CD4-positive, alpha-beta T cell treated with Interleukin-17A for 4 hours (primary cell): ENCODE measurements around the gene CDH2.

Experiments
- DNase-seq: peaks from one replicate; pipeline ENCODE4 v3.0.0-alpha.2; 2020; ENCODE audit warnings: mixed read lengths

The CDH2 gene

DNA sequence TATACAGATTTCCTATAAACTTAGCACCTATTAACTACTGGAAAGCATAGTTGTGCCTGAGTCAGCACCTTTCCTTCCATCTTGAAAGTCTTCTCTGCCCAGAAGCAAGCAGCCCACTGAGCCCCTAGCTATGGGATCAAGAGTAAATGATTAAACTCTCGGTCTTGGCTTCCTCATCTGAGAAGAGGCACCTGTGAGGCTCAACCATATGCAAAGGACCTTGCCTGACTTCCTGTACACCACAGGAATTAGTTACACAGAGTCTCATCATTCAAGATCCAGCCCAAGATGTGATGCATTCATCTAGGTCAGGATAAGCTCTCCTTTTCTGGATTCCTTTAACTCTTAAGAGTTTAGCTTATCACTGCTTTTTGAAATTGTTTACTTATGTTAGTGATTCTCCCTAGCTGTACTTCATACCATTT lies 96.0 kb downstream of the CDH2 start:
- no peak for DNase-seq

DNA sequence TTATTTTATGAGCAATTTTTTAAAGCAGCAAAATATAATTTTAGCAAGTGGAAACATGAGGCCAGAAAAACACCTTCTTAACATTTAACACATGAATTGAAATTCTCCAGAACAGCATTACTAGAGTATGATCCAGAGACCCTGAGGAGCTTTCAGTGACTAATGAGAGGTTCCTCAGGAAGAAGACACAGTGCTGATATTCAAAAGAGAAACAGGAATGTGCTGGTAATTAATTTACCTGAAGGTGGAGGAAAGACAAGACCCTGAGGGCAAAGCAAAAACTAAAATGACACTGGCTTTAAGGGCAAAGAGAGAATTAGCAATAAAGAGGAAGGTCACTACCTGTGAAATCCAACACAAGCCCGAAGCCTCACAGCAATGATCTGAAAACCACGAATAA lies 97.0 kb downstream of the CDH2 start:
- no peak for DNase-seq

DNA sequence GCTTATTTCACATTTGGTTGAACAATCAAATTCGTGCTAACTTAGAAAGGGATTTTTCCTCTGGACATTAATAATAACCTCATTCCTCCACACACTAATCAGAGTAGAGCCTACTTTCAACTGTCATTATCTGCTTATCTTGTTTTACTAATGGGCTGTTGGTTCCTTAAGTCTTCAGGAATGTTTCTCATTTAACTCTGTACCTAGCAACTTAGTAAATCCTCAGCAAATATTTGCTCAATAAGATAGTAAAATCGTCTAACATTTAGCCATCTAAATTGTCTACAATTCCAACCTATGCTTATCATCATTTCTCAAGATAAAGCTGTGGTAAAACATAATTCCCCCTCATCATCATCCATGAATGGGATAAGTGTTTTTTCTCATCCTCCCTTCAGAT lies 98.1 kb downstream of the CDH2 start:
- no peak for DNase-seq

DNA sequence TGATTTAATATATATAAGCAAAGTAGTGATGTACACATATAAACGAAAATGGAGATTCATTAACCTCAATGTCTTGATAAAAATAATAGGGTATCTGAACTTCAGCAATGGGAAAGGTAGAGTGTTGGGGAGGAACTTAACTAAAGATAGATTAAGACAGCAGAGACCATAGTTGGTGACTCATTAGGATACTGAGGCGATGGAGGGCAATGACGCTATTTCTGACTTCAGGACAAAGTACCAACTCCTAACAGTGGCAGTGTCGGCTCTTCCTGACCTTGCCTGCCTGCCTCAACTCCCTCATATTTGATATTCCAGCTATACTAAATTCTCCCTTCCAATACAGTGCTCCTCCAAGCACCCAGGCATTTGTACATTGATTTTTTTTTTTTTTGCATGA lies 98.6 kb downstream of the CDH2 start:
- DNase-seq, result no peak

DNA sequence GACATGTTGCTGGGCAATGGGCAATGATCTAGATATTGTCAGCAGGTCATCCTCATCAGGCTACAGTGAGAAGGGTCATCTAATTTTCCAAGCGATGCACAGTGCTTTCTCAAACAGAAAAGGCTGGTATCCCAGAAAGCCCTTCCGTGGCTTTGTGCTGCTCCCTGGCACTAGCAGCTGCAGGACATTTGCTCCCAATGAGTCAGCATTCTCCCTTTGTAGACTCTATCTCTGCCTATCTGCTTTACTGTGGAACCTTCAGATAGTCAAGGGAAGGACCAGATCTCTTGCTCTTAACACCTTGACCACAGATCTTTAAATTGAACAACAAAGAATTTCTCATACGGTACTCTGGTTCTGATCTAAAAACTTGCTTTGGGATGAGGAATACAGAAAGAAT lies 101.4 kb downstream of the CDH2 start:
- DNase-seq, result no peak

DNA sequence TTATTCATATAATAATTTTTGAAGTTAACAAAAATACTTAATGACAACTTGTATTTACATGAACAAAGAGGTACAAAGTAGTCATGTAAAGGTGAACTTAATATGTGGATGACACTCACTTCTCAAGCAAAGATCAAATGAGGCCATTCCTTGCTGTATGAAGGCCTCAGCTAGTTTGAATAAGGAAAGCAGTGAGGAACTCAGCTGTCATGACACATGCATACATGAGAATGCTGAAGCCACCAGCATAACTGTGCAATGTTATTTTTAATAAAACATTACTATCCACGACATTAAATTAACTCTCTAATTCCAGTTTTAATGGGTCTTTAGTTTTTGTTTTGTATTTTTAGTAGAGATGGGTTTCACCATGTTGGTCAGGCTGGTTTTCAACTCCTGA lies 102.9 kb downstream of the CDH2 start:
- no peak for DNase-seq

DNA sequence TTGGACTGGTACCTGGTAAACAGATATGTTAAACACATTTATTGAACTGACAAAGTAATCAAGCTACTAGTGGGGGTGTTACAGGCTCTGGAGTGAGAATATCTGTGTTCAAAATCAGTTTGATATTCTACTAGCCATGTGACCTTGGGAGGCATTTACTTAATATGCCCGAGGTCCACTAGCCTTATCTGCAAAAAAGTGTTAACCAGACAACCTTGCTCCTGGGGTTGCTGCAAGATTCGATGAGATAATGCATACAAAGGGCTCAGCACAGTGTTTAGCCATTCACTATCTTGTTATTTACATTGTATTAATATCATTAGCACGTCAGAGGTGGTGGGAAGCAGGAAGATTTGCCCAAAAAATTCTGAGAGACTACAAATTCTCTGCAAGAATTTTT lies 103.3 kb downstream of the CDH2 start:
- DNase-seq, result no peak

DNA sequence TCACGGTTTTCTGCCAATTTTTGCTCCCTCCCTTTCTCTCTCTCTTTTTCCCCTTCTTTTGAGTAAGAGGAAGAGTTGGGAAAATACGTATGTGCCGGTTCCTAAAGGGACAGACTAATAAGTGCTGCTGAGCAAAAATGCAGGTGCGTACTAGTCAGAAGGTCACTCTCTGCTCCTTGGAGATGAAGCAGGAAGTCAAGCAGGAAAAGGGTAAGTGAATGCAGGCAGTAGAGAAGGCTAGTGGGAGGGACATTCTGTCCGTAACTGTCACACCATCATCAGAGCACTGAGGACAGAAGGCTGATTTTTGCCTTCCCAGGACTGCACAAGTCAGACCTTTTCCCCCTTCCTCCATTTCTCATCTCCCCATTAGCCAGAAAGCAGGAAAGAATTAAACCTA lies 105.7 kb downstream of the CDH2 start:
- DNase-seq, result no peak

DNA sequence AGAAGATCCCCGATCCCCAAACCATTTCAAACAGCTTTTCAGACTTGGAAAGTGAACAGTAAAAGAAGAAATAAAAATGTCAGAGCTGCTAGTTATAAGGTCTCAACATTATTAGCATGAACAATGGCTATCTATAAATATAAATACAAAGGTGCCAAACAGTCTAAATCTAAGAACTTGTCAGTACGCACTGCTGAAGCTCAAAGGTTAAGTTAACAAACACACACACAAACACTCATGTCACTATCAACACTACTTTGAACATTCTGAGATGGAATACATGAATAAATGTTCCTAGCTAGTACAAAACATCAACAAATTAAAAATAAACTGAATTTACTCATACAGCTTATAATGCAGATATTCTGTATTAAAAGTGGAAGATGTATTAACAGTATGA lies 108.7 kb downstream of the CDH2 start:
- no peak for DNase-seq

DNA sequence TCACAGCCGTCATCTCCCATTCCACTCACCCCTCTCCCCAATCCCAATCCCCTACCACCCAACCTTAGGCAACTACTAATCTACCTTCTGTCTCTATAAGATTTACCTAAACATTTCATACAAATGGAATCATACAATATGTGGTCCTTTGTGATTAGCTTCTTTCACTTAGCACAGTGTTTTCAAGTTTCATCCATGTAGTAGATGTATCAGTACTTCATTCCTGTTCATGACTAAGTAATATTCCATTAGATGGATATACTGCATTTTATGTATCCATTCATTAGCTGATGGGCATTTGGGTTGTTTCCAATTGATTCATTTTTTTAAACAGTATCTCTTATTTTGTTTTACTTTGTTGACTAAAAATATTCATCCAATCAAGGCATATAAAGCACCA lies 109.6 kb downstream of the CDH2 start:
- DNase-seq, result no peak

DNA sequence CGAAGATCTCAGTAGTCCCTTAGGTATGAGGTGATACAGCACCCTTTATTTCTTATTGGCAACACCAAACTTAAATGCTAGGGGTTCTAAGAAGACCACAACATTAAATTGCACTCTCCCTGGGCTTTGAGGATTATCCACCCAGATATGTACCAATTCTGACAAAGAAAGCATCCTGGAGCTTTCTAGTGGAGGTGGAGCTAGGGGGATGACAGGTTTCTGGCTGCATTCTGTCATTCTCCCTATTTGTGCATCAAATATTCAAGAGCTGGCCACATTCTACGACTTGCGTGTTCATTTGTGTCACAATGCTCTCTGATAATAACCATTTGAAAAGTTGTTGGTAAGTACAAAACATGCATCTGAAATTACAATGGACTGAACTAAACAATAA lies 111.1 kb downstream of the CDH2 start:
- DNase-seq, result no peak

DNA sequence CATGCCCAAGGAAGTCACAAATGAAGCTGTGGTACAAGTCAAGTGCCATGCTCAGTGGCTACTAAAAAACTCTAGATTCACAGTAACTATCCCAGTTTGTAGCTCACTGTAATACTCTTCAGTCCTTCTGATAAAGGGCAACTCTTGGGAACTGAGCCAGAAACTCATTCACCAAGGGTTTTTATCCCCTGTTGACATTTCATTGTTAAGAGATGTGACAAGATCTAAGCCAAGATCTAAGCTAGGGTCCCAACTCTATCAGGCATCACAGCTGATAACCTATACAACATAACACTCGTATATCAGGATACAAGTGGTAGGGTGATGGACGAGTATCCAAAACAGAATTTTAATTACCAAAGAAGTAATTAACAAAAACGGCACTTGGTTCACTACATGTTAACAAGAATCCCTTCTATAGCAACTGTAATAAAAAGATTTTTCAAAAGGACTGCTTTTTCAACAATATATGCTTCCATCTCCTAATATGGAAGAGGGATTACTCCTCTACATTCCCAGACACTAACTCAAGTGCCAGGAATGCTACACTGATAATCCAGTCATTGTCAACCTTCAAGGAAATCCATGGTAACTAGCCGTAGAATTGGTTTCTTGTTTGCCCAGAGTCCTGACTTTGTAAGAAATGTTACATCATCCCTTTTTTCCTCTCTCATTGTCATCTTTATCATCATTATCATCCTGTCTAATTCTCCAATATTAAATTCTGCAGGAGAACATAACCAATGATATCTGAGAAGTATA lies 111.7 kb downstream of the CDH2 start:
- no peak for DNase-seq

DNA sequence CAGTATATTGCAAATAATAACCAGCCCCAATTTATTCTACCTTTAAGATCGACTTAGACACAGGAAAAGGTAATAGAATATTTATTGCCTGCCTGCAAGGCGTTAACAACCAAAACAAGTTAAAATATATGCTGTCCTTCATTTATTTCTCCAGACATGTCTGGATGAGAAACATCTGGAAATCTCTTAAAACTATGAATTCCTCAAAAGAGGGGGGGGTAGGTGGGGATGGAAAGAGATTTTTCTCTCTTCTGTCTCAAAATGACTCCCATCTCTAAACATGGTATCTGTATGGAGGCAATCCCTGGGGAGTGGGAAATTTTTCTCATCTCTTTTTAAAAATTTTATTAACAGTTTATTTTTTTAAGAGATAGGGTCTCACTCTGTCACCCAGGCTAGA lies 113.0 kb downstream of the CDH2 start:
- no peak for DNase-seq

DNA sequence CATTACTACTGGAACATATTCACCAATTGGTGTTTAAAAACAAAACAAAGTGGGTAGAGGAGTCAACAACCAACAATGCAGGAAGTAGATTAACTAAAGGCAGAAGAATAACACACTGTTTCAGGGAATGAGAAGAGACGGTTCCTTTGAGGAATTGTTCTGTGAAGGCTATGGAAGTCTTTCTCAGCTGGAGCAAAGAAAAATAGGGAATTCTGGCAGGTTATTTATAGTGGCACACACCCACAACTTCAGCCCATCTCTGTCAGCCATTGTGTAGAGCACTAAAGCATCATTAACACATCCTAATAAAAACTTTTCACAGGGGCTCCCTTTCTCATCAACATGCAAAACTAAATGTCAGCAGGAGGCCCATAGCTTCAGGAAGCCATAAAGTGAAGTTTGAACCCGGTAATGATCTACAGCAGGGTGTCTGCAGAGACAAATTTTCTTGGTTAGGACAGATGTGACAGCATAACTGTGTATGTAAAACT lies 113.6 kb downstream of the CDH2 start:
- no peak for DNase-seq

DNA sequence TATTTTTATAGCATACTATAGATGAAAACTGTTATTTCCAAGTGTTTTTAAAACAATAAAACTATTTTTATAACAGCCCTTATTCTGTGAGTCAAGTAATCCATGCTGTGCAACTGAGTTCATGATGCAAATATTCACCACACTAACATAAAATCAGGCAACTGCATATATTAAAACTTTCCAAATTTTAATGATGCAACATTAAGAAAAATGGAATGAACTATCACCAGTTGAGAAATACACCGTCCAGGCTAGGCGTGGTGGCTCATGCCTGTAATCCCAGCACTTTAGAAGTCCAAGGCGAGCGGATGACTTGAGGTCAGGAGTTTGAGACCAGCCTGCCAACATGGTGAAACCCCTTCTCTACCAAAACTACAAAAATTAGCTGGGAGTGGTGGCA lies 114.5 kb downstream of the CDH2 start:
- no peak for DNase-seq

DNA sequence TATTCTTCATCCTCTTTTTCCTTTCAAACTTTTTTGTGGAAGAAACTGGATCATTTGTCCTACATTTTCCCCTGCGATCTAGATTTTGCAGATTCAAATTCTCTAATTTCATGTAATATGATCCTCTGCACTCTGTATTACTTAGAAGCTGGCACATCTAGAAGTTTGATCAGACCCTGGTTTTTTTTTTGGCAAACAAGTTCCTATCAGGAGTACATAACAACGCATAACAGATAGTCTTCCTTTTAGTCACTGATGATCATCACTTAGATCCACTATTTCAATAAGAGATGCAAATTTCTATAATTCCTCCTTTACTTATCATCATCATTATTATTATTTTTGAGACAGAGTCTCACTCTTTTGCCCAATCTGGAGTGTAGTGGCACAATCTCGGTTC lies 117.1 kb downstream of the CDH2 start:
- no peak for DNase-seq

DNA sequence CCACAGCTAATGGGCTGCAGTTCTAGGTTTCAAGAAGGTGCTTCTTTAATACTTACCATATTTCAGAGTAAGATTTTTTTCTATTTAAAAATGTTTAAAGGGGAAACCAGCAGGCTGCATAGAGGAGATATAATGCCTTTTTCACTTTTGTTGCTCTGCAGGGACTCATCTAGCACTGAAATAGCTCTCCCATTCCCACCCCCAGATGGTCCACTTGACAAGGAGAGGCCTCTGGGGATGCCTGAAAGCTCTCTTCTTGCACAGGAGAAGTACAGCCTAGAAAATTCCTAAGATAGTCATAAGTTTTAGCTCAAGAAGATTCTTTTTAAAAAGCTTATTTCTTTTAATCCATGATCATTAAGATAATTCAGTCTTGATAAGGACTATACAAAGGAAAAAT lies 126.4 kb downstream of the CDH2 start:
- no peak for DNase-seq

DNA sequence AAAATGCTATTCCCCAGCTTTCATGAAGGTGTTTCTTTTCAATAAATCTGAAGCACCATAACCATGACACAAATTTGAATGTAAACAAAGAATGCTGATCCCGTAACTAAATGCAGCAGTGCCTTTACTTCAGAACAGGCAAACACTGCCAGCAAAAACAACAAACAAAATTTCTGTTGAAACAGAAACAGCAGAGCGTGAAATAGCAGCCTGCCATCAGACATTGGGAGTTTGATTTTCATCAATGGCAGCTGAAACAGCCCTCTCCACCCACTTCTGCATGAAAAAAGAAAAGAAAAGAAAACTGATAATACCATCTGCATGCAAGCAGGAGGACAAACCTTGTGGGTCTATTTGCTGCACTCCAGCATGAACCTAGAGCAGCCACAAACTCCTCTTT lies 128.3 kb downstream of the CDH2 start:
- no peak for DNase-seq

DNA sequence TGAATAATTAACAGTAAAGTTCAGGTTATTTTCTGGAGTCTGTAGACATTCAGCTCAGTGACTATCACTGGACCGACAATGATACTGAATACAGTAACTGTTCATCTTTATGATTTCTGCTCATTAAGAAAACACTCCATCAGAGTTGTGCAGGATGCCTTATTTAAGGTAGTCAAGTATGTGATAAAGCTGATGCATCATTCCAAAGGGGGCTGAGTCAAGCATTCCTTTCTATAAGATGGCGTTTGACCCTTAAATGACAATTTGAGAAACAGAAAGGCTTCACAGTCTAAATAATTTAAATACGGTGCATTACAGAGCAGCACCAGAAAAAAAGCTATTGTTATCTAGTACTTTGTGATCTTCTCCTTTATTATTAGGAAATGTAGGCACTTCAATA lies 131.1 kb downstream of the CDH2 start:
- DNase-seq, result no peak

DNA sequence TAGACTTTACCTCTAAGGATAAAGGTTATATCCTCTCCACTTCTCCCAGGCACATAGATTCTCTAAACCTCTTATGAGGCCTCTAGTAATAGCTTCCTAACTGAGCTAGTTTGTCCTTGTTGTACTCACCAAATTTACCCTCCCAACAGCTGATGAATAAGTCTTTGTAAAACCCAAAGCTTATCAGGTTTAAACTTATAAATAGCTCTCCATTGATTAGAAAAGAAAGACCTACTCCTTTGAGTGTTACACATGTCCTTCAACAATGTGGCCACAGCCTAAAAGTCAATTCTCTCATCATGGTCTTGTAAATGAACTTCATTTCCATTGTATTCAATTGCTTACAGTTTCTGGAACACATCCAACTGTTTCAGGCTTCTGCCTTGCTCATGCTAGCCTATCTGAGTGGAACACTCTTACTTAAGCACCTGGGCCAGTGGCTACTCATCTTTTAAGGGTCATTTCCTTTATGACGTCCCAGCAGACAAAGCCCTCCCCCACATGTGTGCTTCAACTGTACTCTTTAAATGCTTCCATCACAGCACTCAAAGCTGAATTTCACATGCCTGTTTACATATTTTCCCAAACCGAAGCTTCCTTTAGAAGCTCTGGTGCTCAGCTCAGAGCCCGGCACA lies 131.6 kb downstream of the CDH2 start:
- DNase-seq, result no peak

DNA sequence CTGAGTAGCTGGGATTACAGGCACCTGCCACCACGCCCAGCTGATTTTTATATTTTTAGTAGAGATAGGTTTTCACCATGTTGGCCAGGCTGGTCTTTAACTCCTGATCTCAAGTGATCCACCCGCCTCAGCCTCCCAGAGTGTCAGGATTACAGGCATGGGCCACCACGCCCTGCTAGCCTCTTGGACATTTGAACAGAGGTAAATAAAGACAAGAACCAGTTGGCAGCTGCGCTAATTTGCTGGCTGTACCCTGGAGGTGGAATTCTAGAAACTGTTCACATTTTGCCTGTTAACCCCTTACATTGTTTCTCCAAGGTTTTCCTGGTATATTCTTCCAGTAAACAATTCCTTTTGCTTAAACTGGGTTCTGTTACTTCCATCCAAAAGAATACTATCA lies 132.9 kb downstream of the CDH2 start:
- no peak for DNase-seq

DNA sequence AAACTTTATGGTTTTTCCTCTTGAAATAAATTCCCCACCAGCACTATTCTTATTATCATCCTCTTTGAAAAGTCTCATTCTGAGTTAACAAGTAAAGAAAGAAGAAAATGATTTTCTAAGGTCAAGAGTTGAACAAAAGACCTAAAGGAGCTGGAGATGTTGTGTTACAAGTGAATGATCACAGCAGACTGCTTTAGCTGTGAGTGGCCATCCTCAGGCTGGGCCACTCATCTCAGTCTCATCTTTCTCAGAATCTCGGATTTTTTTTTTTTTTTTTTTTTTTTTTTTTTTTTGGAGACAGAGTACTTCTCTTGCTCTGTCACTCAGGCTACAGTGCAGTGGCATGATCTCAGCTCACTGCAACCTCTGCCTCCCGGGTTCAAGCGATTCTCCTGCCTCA lies 133.3 kb downstream of the CDH2 start:
- DNase-seq, result no peak

DNA sequence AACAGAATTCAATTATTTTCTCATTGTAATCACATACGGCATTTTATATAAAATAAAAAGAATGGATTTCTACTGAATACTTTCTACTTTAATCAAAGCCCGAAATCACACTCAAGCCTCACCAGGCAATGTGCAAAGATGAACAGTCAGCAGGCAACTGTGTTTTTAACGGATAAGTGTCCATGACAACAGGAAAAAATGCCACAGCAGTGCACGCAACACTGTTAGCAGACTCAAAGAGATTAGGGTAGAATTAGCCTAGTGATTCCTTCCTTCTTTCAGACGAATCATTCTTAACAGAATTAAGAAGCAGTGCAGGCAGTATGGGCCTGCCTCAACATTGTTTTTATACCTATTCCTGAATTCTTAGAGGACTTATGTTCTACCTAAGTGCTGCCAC lies 135.6 kb downstream of the CDH2 start:
- DNase-seq, result no peak

DNA sequence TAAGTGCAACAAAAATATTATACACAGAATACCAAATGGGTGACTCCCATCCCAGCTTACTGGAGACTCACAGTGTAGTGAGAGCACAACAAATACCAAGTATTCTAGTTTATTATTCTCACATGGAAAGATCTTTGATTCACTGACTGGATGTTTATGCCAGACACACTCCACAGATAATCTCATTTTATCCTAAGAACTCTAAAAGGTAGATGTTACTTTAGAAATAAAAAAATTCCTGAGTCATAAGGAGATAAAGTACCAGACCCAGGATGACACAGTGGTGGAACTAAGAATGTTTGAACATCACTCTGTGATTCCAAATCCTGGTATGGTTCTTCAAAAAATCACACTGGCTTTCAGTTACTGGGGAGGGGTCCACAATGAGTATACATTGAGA lies 136.2 kb downstream of the CDH2 start:
- no peak for DNase-seq

DNA sequence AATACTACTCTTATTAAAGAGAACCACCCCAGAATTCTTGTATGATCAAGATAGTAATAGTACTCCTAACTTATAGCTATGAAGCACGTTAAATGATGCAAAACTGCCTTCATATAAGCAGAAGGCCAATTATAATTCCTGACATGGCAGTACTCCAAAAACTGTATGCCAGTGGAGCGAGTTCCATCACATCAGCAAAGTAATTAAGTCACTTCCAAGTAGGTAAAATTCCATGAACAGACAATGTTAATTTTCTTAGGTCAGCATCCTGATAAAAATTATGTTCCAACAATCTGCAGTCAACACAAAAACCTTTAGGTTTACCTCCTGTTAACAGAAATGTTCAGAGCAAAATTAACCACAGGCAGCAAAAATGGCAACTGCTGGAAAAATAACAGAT lies 136.7 kb downstream of the CDH2 start:
- DNase-seq, result no peak
